Bronchial epithelial cell (primary cell): ENCODE data around the gene FARS2. TPM values are rescaled to one million over a fixed set of nuclear protein-coding genes. Genes with fewer than 3 reads are reported as not detected.

Experiments
- DNase-seq: peaks from one replicate; pipeline ENCODE4 v3.0.0-alpha.2; 2010; ENCODE audit warnings: low read depth
- FAIRE-seq: peaks from 2 replicates; lab custom pipeline; 2011; peaks lifted over from hg19 to GRCh38; lab: Jason Lieb, UNC
- H3K27me3 ChIP-seq: 2 replicates; pipeline ENCODE4 v1.5.1; 2011; ENCODE audit warnings: low read length; ENCODE audit not compliant: control insufficient read depth, insufficient read depth
- H3K36me3 ChIP-seq: 2 replicates; pipeline ENCODE4 v1.5.1; 2011; ENCODE audit warnings: low read length; ENCODE audit not compliant: control insufficient read depth, insufficient read depth
- H3K4me3 ChIP-seq: 2 replicates; pipeline ENCODE4 v1.5.1; 2011; ENCODE audit warnings: mild to moderate bottlenecking, low read depth, low read length, control low read depth
- total RNA-seq: library from RNA; depleted of rRNA; stranded (reverse); fragments of >200 nt; gene quantifications from 2 replicates; pipeline ENCODE4 v1.2.1, GENCODE V29; 2014
- TF ChIP-seq, protein P1 (sequence below): IDR thresholded peaks from 2 replicates; pipeline ENCODE4 v1.5.1; 2011; ENCODE audit warnings: mild to moderate bottlenecking, moderate library complexity, low read length, control low read depth, inconsistent platforms; ENCODE audit not compliant: insufficient read depth, severe bottlenecking

The FARS2 gene
- total RNA-seq, 1 donor from 2014 or later: 27.4 TPM

DNA sequence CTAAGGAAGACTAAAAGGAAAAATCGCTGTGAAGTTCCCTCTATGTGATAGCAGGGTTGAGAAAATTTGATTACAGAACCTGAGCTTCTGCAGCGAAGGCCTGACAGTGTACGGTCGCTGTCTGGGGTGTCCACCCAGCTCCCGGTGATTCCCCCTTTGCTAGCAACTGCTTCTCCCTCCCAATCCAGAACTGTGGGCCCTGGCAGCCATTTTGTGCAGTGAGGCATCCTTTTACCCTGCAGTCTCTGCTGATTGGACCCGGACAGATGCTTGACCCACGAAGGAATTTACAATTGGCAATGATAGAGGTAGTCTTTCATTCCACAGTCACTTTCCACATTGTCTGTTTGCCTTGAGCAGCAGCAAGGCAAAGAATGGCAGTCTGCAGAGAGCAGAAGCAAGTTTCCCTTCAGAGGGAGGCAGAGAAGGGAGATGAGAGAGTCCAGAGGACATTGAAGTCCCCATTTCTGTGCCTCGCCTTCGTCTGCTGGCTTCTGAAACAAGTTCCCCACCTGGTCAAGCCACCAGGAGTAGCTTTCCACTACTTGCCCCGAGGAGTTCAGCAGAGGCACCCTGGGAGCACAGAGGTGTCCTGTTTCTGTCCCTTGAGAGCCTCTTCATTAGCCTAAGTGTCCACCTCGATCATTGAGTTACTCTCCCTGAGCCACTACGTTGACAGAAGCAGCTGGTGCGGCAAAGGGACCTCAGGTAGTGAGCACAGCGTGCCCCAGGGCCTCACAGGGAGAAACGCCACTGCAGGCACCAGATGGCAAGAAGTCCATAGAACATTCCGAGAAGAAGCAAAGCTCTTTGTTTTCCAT lies 375.1 kb downstream of the FARS2 start:
- Histone ChIP-seq H3K36me3 (no peaks in the 10 kb centered on the region), H3K4me3 (no peak overlapping the region), H3K27me3 (no peaks in the 10 kb centered on the region)
- DNase-seq: no peak
- TF ChIP-seq, protein P1, sequence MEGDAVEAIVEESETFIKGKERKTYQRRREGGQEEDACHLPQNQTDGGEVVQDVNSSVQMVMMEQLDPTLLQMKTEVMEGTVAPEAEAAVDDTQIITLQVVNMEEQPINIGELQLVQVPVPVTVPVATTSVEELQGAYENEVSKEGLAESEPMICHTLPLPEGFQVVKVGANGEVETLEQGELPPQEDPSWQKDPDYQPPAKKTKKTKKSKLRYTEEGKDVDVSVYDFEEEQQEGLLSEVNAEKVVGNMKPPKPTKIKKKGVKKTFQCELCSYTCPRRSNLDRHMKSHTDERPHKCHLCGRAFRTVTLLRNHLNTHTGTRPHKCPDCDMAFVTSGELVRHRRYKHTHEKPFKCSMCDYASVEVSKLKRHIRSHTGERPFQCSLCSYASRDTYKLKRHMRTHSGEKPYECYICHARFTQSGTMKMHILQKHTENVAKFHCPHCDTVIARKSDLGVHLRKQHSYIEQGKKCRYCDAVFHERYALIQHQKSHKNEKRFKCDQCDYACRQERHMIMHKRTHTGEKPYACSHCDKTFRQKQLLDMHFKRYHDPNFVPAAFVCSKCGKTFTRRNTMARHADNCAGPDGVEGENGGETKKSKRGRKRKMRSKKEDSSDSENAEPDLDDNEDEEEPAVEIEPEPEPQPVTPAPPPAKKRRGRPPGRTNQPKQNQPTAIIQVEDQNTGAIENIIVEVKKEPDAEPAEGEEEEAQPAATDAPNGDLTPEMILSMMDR: no peak
- no peak for FAIRE-seq

DNA sequence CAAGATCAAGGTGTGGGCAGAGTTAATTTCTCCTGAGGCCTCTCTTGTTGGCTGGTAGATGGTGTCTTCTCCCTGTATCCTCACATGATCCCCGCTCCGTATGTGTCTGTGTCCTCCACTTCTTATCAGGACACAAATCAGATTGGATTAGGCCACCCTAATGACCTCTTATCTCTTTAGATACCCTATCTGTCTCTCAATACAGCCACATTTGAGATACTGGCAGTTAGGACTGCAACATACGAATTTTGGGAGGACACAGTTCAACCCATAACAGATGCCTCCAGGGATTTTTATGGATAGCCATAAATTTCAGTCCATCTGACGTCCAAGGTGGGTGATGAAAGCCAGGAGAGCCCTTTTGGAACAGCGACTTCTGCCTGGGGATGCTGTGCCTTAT lies 376.4 kb downstream of the FARS2 start:
- TF ChIP-seq, protein P1: no peak
- H3K36me3 ChIP-seq: no peaks in the 10 kb centered on the region
- no peak for DNase-seq
- no peaks in the 10 kb centered on the region for H3K27me3 ChIP-seq
- no peak overlapping the region for H3K4me3 ChIP-seq
- FAIRE-seq: no peak

DNA sequence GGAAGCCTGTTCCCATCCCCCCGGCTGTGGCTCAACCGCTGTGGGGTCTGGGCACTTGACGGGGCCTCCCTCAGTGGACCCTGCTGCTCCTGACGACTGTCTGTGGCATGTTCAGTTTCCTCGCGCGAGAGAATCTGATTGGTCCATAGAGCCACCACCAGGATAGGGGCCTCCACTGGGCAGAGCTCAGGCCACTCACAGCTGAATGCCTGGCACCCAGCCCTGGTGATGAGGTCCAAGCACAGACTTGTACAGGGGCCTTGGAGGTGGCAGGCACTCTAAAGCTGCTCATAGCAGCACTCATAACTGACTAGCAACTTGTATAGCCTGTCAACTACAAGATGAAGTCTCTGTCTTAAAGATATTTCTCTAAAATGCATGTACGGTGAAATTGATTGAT lies 377.4 kb downstream of the FARS2 start:
- FAIRE-seq: no peak
- TF ChIP-seq, protein P1: no peak
- no peak overlapping the region for H3K4me3 ChIP-seq

DNA sequence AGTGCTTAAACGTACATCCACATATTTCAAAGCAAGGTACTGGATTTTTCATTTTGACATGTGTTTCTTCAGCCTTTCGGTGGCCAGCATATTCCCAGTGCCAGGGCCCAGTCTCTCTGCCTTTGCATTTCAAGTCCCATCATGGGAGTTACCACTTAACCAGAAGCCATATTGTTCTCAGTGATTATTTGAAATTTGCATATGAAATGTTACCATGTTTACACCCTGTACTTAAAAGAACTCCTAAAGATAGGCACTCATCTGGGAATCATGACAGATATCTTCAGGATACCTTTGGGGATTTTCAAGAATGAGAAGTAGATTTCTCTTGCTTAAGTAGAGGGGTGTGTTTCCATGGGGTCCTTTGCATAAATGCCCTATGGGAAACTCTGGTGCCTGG lies 377.9 kb downstream of the FARS2 start:
- Histone ChIP-seq H3K36me3 (no peaks in the 10 kb centered on the region), H3K27me3 (no peaks in the 10 kb centered on the region), H3K4me3 (no peak overlapping the region)
- FAIRE-seq (no peak), DNase-seq (no peak)
- TF ChIP-seq, protein P1: no peak

More for the DNA sequence above, 377.4 kb downstream of the FARS2 start:
- DNase-seq: no peak
- Histone ChIP-seq H3K36me3 (no peaks in the 10 kb centered on the region), H3K27me3 (no peaks in the 10 kb centered on the region)

DNA sequence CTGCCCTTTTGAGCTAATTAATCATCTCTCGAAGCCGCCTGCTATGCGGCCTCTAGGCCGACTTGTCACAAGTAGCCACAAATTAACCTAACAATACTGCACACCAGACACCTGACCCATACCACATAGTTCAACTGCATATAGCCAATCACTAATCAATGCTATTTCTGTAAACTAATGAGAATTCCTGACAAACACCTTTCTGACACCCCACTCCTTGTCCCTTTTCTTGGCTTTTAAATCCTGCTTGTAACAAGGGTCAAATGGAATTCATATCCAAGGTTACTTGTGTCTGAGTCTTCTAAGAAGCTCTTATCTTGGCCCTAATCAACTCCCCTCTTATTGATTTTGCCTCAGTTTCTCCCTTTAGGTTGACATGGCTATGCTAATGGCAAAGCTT lies 379.3 kb downstream of the FARS2 start:
- H3K27me3 ChIP-seq: no peaks in the 10 kb centered on the region
- TF ChIP-seq, protein P1: no peak
- FAIRE-seq: no peak
- DNase-seq: no peak
- no peak overlapping the region for H3K4me3 ChIP-seq
- no peaks in the 10 kb centered on the region for H3K36me3 ChIP-seq
